Right lobe of liver (tissue), 6 donors: ENCODE measurements around the gene ZKSCAN5. TPM values are rescaled to one million over a fixed set of nuclear protein-coding genes. Genes with fewer than 3 reads are reported as not detected.

ENCODE experiments used
- ATAC-seq, 4 donors: fragments of 200-7000 bp; cut with Tn5 transposase; one replicate each; pipeline ENCODE4 v1.9.1; 2020; ENCODE audit warnings: mild to moderate bottlenecking in 4 of 4, moderate library complexity in 4 of 4
- DNase-seq, 3 donors: peaks; one replicate each; pipeline ENCODE4 v3.0.0-alpha.2; 2020
- H3K27ac ChIP-seq, 3 donors: fragments of 200-600 bp; one replicate each; pipeline ENCODE4 v1.8.0; 2022
- H3K27me3 ChIP-seq, 2 donors: fragments of 200-600 bp; one replicate each; pipeline ENCODE4 v1.8.0; 2022
- H3K36me3 ChIP-seq, 4 donors: fragments of 200-600 bp; sonication (generic) in 1 of 4; one replicate each; pipeline versions ENCODE4 v1.5.1 to v1.8.0; 2017 to 2022; ENCODE audit warnings: control low read depth in 1 of 4
- H3K4me1 ChIP-seq, 4 donors: fragments of 200-600 bp; sonication (generic) in 1 of 4; one replicate each; pipeline versions ENCODE4 v1.5.1 to v1.8.0; 2017 to 2022; ENCODE audit warnings: control low read depth in 1 of 4
- H3K4me3 ChIP-seq, 3 donors: fragments of 200-600 bp; one replicate each; pipeline ENCODE4 v1.8.0; 2022
- H3K9me3 ChIP-seq, 4 donors: fragments of 200-600 bp; sonication (generic) in 1 of 4; one replicate each; pipeline versions ENCODE4 v1.5.1 to v1.8.0; 2017 to 2022; ENCODE audit warnings: control low read depth in 1 of 4
- CTCF ChIP-seq, 4 donors: fragments of 200-600 bp in 3 of 4; fragments of 450-650 bp in 1 of 4; IDR thresholded peaks; one replicate each; pipeline versions ENCODE4 v1.5.1 to v1.8.0; 2016 to 2022; ENCODE audit warnings: antibody characterized with exemption in 4 of 4, mild to moderate bottlenecking in 2 of 4
- POLR2A ChIP-seq: fragments of 450-650 bp; IDR thresholded peaks from one replicate; pipeline ENCODE4 v1.6.1; 2017; ENCODE audit warnings: antibody characterized with exemption, mild to moderate bottlenecking
- WGBS: methylation state at CpG from one replicate; pipeline ENCODE4 v1.1.6; 2018; ENCODE audit warnings: low coverage, low lambda C conversion rate; ENCODE audit not compliant: insufficient coverage; ENCODE audit errors: missing lambda C conversion rate; 5-methylcytosine and 5-hydroxymethylcytosine counted together
- intact Hi-C, 2 donors: fragments of 100-400 bp; cut with DNase I; formaldehyde crosslinking; loops; one replicate each; pipeline versions ENCODE4 v1.11.2 to v1.14.1; 2022
- total RNA-seq, 6 experiments: library from RNA; depleted of rRNA in 2 of 6; stranded (reverse); fragments of >200 nt in 2 of 6; fragmentation: NEBNext Ultra II Directional in 3 of 6; extraction: Animal tissue kit (Norgen Biotek cat#: 25700) in 3 of 6; gene quantifications; one replicate each; pipeline versions ENCODE4 v1.1.0 to v1.2.4, GENCODE V29; 2016 to 2023
- donor health status: DM: no; HTN: yes; CAD: no.
- donor health status: DM: no; HTN: no; CAD: no.
- donor health status: DM: no; HTN: no; CAD: no.
- donor health status: DM: no; HTN: yes; CAD: no.
- donor health status: DM: no; HTN: yes; CAD: no.

The ZKSCAN5 gene
- total RNA-seq, 6 experiments from 2014 or later: 2.7 to 4.4 (median 3.1) TPM

GRCh38 chr7:99473315-99473596 lies 31.2 kb upstream of the ZKSCAN5 start:
- no peak for DNase-seq
- Histone ChIP-seq H3K27ac (peak overlapping the region in 2 of 3 donors; percentile 69 to 71), H3K27me3 (no peaks in the 10 kb centered on the region), H3K4me3 (peak overlapping the region; percentile 79 to 95 (median 95)), H3K9me3 (no peaks in the 10 kb centered on the region), H3K36me3 (no peaks in the 10 kb centered on the region), H3K4me1 (peaks cover 0 to 8% (median 3%) of the 10 kb centered on the region in 4 donors)
- WGBS: 2% methylated on average over 7 of the region's 7 CpGs
- intact Hi-C loops: no loop called here
- TF ChIP-seq CTCF (IDR thresholded peaks at IDR 0.05) (no peak), POLR2A (no peak)
- peak in 1 of 4 donors; percentile 5 for ATAC-seq

DNA sequence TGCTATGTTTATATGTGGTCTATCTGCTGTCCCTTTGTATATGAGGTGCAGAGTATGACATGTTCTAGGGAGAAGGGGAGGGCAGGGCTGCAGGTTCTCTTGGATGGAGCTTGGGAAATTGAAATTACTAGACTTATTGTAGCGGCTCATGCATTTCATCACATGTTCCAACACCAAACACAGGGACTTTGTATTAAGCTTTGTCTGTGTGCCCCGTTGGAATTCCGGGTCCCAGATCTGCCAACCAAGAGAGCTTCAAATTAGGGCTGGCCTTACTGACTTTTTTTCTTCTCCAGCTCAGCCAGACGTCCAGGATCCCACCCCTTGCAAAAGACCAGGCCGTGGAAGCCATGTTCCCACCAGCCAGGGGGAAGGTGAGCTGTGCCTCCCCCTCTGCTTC lies 28.4 kb upstream of the ZKSCAN5 start:
- Histone ChIP-seq H3K4me1 (peaks cover 0 to 8% (median 3%) of the 10 kb centered on the region in 4 donors), H3K36me3 (no peaks in the 10 kb centered on the region), H3K4me3 (no peak overlapping the region), H3K27me3 (no peaks in the 10 kb centered on the region), H3K27ac (no peak overlapping the region), H3K9me3 (no peaks in the 10 kb centered on the region)
- 88% methylated on average over 5 of the region's 5 CpGs for WGBS
- DNase-seq: no peak
- intact Hi-C loops: no loop called here
- no peak for TF ChIP-seq POLR2A
- TF ChIP-seq CTCF (IDR thresholded peaks at IDR 0.05): no peak
- no peak for ATAC-seq

GRCh38 chr7:99478464-99479440 lies 25.7 kb upstream of the ZKSCAN5 start:
- Histone ChIP-seq H3K9me3 (no peaks in the 10 kb centered on the region), H3K27ac (no peak overlapping the region), H3K4me3 (no peak overlapping the region), H3K4me1 (peaks cover 0 to 2% (median 0%) of the 10 kb centered on the region in 4 donors), H3K27me3 (no peaks in the 10 kb centered on the region), H3K36me3 (no peaks in the 10 kb centered on the region)
- no peak for DNase-seq
- intact Hi-C loops: no loop called here
- WGBS: 60% methylated on average over 4 of the region's 15 CpGs
- peak in 2 of 4 donors; percentile 25 to 59 for ATAC-seq
- TF ChIP-seq CTCF (IDR thresholded peaks at IDR 0.05): no peak
- TF ChIP-seq POLR2A: no peak

DNA sequence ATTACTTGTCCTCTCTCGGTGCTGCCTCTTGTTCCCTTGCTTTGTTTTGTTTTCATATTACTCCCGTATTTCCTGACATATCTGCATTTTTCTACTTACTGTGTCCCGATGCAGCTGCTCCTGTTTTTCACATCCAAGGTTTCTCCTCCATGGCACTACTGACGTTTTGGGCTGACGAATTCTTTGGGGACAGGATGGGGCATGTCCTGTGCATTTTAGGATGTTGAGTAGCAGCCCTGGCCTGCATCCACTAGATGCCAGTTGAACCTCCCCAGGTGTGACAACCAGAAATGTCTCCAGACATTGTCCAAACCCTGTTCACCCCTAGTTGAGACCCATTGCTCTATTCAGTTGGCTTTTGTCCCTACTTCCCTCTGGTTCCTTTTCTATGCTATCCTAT lies 19.4 kb upstream of the ZKSCAN5 start:
- Histone ChIP-seq H3K27me3 (no peaks in the 10 kb centered on the region), H3K27ac (no peak overlapping the region), H3K9me3 (no peaks in the 10 kb centered on the region), H3K4me1 (no peaks in the 10 kb centered on the region), H3K4me3 (no peak overlapping the region), H3K36me3 (peaks cover 0 to 2% (median 0%) of the 10 kb centered on the region in 4 donors)
- TF ChIP-seq CTCF (IDR thresholded peaks at IDR 0.05) (no peak), POLR2A (no peak)
- 86% methylated on average over 5 of the region's 5 CpGs for WGBS
- intact Hi-C loops: no loop called here
- no peak for ATAC-seq
- no peak for DNase-seq
